ENCODE data around the gene SLC22A16. TPM values are rescaled to one million over a fixed set of nuclear protein-coding genes. Genes with fewer than 3 reads are reported as not detected.
A peak's percentile ranks its signal among the peaks of the same experiment; 100 is the strongest.
"Not testable (repeated sequence)": the region's sequence is repeated elsewhere in the genome, so short reads cannot be mapped to it uniquely, and the experiment has no call there.

The SLC22A16 gene
- total RNA-seq, 1 donor from 2014 or later, result not detected

DNA sequence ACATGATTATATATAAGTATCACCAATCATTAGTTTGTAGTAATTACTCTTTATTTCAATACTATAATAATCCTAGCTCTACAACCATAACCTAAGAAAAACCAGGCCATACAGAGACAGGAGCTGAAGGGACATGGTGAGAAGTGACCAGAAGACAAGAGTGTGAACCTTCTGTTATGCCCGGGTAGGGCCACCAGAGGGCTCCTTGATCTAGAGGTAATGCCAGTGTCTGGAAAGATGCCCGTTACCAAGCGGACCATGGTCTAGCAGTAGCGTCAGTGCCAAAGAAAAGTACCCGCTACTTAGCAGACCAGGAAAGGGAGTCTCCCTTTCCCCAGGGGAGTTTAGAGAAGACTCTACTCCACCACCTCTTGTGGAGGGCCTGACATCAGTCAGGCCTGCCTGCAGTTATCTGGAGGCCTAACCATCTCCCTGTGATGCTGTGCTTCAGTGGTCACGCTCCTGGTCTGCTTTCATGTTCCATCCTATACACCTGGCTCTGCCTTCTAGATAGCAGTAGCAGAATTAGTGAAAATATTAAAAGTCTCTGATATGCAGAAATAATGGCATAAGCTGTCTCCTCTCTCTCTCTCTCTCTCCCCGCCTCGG, 18.7 kb downstream of the SLC22A16 start:
- intact Hi-C loops (cut with DNase I); DNase-seq (ENCODE audit: low spot score): not testable (repeated sequence)

DNA sequence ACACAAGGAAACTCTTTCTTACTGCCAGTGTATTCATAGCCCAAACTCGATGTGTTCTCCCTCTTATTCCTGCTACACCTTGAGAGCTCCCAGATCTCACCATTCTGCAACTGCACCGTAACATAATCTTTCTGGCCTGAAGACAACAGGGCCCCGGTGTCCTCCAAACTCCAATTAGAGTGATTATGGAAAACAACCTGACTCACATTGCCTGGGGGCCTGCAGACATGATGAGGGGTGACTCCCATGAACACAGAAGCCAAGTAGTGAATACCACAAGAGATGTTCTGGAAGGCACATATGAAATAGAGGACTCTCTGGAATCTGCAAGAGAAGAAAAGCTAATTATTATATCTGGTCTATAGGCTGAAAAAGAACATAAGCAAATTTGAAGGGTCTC, 19.7 kb downstream of the SLC22A16 start:
- intact Hi-C loops (cut with DNase I), result no loop called here
- DNase-seq (ENCODE audit: low spot score), result no peak

DNA sequence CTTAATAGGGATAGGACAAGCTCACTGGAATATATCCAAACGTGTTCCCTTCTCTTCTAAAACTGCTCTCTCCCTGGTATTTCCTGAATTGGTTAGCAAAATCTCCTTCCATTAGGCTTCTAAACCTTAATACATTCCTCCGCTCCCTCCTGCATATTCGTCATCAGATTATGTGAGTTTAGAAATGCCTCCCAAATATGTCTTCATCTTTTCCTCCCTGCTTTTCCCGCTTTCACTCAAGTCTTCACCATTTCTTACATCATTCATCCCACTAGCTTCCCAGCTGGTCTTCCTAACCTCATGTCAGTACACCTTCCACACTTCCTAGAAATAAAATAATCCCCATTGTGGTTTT, 26.9 kb downstream of the SLC22A16 start:
- DNase-seq (ENCODE audit: low spot score), result no peak
- intact Hi-C loops (cut with DNase I), result no loop called here

DNA sequence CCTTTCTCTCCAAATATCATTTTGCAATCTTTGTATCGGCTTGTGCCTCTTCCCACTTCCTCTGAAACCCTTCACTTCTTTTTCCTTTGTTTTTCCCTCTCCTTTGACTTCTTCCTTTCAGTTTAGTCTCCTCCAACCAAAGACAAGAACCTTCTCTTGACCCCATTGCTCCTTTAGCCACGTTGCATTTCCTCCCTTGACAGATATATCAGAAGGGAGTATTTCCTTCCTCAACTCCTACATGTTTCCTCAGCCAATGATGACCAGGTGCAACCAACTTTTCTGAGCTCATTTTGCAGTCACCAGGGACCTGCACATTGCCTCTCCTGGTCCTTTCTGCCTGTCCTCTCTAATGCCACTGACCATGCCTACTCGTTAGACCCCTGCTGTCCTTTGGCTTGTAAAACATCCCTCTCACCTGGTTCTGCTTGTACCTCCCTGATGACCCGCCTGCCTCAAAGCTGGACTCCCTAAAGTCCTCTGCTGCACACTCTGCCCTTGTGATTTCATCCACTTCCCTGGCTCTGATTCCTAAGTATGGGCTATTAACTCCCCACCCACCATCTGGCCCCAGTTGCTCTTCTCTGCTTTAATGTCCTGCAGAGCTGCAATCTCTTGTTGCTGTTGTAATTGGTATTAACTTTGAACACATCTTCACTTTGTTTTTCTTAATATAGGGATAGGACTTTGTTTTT, 27.4 kb downstream of the SLC22A16 start:
- intact Hi-C loops (cut with DNase I), result no loop called here
- no peak for DNase-seq (ENCODE audit: low spot score)

DNA sequence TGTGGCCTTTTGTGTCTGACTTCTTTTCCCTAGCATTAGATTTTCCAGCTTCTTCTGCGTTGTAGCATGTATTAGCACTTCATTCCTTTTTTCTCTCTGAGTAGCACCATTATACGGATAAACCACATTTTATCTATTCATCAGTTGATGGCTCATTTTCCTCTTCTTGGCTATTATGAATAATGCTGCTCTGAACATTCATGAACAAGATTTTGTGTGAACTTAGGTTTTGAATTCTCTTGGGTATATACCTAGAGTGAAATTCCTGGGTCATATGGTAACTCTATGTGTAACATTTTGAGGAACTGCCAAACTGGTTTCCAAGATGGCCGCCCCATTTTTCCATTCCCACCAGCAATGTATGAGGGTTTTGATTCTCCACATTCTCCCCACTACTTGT, 28.7 kb downstream of the SLC22A16 start:
- intact Hi-C loops (cut with DNase I), result no loop called here
- DNase-seq (ENCODE audit: low spot score), result no peak

DNA sequence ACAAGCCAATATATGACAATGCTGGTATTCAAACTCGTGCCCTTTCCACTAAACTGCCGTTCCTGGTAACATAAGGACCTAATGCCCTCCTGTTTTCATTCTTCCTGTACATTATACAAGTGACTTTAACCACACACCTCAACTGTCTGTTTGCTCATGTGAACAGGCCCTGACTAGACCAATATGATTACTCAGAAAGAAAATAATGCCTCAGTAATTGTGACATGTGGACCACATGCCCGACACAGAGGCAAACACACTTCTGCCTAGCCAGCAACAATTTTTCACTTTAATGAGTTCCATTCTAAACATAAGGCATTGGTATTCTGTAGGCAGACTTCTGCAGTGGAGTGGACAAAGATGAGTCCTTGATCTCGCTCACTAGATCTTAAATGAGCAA, 30.0 kb downstream of the SLC22A16 start:
- DNase-seq (ENCODE audit: low spot score), result no peak
- intact Hi-C loops (cut with DNase I), result no loop called here

DNA sequence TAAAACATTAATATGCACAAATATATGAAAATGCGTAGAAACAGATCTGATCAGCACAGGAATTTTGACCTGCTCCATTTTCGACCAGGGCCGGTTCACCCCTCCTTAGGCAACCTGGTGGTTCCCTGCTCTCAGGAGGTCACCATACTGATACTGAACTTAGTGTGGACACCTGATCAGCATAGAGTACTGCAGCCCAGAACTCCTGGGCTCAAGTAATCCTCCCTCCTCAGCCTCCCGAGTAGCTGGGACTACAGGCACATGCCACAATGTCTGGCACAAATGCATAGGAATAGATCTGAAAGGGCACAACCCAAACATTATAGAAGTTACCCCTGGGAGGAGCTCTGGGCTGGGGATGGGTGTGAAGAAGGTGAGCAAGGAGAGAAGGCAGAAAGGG, 36.4 kb downstream of the SLC22A16 start:
- intact Hi-C loops (cut with DNase I), result no loop called here
- DNase-seq (ENCODE audit: low spot score), result no peak

DNA sequence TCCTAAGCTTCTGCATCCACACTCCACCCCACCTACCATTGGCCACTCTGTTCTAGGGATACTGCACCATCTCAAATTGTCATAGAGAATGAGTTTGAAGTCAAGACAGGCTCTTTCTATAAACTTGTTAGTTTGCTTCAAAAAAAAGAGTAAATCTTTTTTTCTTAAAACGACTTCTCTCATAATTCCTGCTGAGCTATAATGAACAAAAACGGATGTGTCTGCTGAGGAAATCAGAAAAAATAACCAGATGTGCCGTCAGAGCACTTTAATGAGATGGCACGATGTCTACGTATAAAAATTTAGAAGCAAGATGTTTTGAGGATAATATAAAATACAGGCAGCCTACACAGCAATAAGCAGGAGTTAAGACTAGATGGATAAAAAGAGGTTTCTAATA, 37.1 kb downstream of the SLC22A16 start:
- no peak for DNase-seq (ENCODE audit: low spot score)
- intact Hi-C loops (cut with DNase I), result no loop called here

DNA sequence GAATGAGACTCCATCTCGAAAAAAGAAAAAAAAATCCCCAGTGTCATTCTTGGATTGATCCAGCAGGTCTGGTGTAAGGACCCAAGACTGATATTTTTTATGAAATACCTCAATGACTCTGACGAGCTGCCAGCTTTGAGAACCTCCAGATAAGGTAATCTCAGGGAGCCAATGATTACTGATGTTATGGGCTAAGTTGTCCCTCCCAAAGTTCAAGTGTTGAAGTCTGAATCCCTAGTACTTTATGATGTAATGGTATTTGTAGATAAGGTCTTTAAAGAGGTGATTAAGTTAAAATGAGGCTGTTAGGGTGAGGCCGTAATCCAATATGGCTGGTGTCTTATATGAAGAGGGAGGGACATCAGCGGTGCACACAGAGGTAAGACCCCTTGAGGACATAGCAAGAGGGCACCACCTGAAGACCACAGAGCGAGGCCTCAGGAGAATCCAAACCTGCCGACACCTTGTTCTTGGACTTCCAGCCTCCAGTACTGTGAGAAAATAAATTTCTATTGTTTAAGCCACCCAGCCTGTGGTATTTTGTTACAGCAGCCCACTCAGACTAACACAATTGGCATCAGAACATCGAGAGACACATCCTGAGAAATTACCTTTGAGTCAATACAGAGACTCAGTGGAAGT, 41.3 kb downstream of the SLC22A16 start:
- intact Hi-C loops (cut with DNase I), result no loop called here
- no peak for DNase-seq (ENCODE audit: low spot score)

DNA sequence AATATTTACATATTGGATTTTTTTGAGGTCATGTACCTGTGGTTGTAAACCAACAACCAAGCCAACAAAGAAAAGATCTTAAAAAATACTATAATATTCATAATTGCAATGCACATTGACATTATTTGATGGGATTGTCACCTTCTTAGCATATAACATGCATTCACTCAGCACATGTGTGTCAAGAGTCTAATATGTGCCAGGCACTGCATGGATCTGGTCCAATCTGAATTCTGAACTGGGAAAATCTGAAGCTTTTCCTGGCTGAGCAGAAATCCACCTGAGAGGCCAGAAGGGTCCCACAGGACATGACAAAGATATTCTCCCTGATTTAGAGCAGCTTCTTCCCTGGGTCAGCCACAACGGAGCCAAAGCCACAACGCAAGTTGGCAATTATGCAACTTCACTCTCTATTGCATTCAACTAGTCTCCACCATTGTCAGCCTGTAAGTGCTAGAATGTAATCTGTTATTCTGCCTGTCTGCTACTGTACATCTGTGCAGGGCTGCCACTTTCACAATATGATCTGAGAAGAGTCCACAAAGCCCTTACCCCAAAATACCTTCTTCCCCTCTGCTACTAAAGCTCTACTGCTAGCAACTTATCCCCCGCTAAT, 44.0 kb downstream of the SLC22A16 start:
- intact Hi-C loops (cut with DNase I), result no loop called here
- no peak for DNase-seq (ENCODE audit: low spot score)

DNA sequence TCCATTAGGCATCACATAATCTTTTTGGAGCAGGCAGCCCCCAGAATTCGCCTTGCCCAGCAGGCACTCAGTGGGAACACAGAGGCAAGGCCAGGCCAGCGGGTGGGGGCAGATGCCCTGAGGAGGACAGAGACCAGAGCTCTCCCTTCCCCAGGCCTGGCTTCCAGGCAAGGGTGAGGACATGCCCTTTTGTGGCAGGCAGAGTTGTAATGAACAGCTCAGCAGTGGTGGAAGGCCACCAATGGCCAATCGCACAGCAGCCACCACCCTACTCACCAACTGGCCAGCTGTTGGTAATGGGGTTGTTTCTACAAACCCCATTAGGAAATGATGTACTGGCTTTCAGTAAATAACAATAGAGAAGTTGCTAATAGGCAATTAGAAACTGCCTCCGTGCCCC, 45.7 kb downstream of the SLC22A16 start:
- intact Hi-C loops (cut with DNase I), result no loop called here
- no peak for DNase-seq (ENCODE audit: low spot score)

DNA sequence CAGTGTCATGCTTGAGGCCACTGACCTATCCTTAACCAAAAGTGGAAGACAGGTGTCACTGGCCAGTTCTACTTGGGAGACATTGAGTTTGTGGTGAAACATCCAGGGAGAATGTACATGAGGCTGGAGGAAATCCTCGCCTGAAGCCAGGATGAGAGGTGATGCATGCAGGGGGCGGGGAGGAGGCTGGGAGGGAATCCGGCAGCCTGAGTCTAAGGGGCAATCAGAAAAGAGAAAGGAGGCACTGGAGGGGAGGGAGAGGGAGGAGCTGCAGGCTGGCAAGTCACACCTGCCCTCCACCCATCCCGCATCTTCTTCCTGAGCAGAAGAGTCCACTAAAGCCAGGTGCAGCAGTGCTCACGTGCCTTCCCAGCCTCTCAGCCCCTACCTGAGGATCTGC, 46.2 kb downstream of the SLC22A16 start:
- intact Hi-C loops (cut with DNase I), result no loop called here
- DNase-seq (ENCODE audit: low spot score), result no peak

DNA sequence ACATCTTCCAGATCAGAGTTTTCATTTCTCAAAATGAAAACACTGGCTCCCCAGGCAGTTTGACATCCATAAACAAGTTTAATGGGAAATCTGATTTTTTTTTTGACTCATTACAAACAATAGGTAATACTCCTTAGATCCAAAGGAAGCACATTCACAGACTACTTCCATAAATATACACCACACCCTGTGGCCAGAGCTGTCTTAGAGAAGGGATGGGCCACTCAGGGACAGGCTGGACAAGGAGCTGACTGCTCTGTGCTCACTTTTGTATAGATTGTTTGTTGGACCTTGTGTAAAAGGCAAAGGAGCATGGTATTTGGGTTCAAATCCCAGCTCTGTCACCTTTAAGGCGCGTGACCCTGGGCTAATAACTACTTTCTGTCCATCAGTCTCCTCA, 48.3 kb downstream of the SLC22A16 start:
- no peak for DNase-seq (ENCODE audit: low spot score)
- intact Hi-C loops (cut with DNase I), result no loop called here

DNA sequence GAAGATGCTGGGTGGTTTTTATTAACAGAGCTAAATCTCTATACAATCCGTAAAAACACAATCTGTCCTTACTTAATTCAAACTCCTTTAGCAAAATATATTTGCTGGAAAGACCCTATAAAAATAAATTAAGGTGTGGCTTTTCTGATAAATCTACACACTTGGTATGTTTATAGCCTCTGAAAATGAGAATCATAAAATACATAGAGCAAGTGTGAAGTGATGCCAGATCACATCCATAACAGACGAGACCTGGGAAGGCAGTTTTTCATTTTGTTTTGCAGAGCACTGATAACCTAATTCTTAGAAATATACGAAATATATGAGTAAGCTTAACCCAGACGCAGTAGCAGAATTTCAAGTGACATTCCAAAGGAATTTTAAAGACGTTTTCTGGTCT, 50.6 kb downstream of the SLC22A16 start:
- intact Hi-C loops (cut with DNase I), result no loop called here
- DNase-seq (ENCODE audit: low spot score), result no peak

DNA sequence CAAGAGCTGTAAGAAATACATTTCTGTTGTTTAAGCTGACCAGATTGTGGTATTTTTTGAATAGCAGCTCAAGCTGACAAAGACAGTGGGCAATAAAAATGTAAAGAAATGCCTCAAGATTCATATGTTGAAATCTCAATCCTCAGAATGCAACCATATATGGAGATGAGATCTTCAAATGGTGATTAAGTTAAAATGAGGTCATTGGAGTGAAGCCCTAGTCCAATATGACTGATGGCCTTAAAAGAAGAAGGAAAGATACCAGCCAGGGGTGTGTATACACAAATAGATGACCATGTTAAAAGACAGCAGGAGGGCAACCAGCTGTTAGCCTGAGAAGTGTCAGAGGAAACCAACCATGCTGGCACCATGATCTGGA, 54.0 kb downstream of the SLC22A16 start:
- intact Hi-C loops (cut with DNase I), result no loop called here
- no peak for DNase-seq (ENCODE audit: low spot score)

DNA sequence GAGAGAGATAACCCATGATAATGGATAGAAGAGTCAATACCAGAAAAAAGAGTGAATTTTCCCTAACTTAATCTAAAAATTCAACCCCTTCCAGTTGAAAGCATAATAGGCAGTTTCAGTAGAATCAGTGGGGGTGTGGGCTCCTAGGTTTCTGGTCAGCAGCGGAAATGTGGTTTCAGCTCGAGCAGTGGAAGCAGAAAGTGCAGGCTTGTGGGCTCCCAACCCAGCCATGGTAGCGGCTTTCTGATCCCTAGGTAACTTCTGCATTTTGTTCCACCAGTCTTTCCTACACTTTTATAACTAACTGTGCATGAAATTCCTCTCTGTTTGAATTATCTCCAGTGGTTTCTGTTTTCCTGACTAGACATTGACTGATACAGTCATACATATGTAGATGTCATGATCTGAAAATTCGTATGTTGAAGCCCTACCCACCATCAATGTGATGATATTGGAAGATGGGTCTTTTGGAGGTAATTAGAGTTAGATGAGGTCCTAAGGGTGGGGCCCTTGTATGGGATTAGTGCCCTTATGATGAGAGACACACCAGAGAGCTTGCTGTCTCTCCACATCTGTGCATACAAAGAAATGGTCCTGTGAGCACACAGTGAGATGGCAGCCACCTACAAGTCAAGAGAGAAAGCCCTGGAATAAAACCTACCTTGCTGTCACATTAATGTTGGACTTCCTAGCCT, 54.5 kb downstream of the SLC22A16 start:
- no peak for DNase-seq (ENCODE audit: low spot score)
- intact Hi-C loops (cut with DNase I), result no loop called here

DNA sequence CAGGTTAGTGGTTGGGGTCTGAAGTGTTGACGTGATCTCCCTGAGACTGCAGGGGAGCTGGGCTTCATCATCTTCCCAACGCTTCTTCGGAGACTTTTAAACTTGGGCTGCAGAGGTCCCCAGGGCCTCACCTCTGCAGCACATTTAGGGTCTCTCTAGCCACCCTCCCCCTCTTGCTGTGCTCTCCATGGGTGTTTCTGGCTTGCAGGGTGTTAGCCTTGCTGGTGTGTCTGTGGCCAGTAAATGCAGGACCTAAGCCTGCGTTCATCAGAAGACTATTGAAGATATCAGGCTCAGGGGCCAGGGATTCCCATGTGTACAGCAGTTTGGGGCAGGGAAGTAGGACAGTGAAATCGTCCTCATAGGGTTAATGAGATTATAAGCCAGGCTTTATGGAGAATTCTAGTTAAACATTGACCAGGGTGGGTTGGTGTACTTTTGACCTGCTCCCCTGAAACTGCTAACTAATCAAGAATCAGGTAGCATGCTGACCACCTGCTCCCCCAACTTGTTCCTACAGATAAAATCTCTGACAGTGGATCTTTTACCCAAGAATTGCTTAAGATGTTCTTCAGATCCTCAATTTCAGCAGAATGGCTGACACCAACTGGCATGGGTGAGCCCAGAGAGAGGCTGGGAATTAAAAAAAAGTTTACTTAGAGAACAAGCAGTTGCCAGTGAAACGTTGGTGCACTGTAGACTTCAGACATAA, 57.2 kb downstream of the SLC22A16 start:
- no peak for DNase-seq (ENCODE audit: low spot score)
- intact Hi-C loops (cut with DNase I), result no loop called here

DNA sequence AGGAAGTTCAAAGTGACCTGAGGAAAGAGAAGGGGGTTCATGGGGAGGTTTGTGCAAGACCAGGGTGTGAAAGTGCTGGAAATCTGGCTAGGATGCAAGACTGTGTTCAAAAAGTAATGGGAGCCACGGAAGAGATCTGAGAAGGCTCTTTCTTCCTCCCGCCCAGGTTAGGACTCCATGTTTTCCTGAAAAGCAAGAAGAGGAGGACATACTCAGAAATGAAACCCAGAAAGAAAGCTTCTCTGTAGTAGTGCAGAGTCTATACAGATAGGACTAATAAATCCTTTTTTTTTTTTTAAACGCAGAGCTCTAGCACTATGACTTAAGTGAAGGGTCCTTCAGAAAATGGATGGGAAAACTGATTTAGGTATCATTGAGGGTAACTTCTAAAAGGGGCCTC, 57.8 kb downstream of the SLC22A16 start:
- DNase-seq (ENCODE audit: low spot score), result no peak
- intact Hi-C loops (cut with DNase I), result no loop called here

DNA sequence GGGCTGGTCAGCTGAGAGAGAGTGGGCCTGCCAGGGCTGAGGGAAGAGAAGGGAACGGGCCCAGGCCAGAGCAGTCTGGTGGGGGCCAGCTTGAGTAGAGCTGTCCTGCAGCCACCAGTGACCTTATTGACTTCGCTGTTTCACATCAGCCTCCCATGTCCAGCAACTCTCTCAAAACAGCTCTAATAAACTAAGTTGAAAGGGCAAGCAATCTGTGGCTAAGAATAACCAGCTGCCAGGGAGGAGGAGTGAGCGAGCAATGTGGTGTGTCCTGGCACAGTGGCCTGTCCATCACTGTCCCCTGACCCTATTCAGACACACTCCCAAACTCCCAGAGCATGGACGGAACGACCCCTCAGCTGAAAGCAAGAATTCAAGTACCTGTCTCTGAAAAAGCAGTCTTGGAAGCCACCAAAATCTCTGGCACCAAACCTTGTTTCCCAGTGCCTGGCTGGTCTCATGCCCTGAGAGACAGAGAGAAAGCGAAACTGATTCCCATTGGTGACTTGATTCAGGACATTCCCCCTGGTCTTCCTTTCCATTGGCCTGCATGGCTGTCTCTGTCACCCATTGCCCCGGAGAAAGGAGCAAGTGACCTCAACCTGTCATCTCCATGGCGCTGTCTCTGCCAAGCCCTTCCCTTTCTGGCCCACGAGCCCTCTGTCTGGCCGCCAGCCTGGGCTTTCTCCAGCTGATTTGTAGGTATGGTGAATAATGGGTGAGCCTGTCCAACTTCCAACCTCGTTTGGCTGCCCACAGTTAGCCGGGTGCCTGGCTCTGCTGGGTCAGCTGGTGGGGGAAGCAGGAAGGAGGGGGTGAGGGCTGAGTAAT, 61.1 kb downstream of the SLC22A16 start, which contains the start of gene DDO:
TSS of gene DDO (minus strand) at position 490 of the 831 bp plus-strand sequence. CDS start 2,113 bp downstream, outside the sequence.
- intact Hi-C loops (cut with DNase I), result loop anchor here (2.0 kb wide), 1 partner anchor 18 kb away; no protein-coding TSS in a partner anchor
- peak; percentile 93 for DNase-seq (ENCODE audit: low spot score)
